ENCODE results near the gene GALK2.

Gene GALK2

DNA sequence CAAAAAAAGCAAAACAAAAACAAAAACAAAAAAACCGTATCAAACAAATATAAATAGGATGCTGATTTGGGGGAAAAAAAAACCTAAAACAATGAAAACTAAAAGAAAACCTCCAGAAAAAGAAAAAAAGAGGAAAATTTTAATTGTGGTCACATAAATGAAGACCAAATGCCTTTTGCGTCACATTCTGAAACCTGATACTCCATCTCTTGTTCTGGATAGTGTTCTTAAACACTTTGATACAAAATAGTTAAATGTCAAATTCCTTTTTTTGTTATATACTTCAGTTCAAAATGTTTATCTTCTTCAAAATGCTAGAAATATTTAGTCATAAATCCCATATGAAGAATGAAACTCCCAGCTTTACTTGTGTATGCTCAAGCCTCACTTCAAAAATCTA lies 45.7 kb upstream of the GALK2 start:
- H3K27me3 ChIP-seq (ENCODE audit: insufficient read depth, low read depth) = no peaks in the 10 kb centered on the region
- no peak overlapping the region for H3K4me3 ChIP-seq (IDR thresholded peaks at IDR 0.05; ENCODE audit: insufficient read depth, low read depth, low read length)
- H3K79me2 ChIP-seq (ENCODE audit: insufficient read depth, low read depth) = no peaks in the 10 kb centered on the region
- no peak overlapping the region for H3K4me2 ChIP-seq
- no peak for TF ChIP-seq CTCF (conservative IDR thresholded peaks at IDR 0.05; ENCODE audit: low read depth, low read length)
- H3K4me1 ChIP-seq (ENCODE audit: low read depth, poor library complexity, severe bottlenecking) = no peaks in the 10 kb centered on the region
- no peaks in the 10 kb centered on the region for H3K36me3 ChIP-seq (ENCODE audit: insufficient read depth)
- no peak overlapping the region for H2AFZ ChIP-seq (ENCODE audit: low read depth)
- no peaks in the 10 kb centered on the region for H4K20me1 ChIP-seq (ENCODE audit: insufficient read depth)
- no peak overlapping the region for H3K27ac ChIP-seq
- no peak overlapping the region for H3K9ac ChIP-seq

DNA sequence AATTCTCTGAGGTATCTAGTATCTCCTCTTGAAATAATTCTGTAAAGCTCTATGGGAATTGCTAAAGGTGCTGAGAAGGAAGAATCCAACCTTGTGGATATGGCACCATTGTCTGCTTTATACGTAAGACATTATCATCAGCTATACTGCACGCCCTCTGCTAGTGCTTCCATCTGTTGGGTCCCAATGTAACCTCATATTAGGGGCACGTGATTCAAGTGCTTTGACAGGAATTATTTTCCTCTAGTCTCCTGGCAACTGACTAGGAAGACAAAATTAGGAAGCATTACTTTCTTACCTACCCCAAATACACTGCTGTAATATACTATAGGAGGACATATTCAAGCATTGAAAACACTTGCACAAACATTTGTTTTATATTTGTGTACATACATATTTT lies 38.6 kb upstream of the GALK2 start:
- Histone ChIP-seq H3K36me3 (ENCODE audit: insufficient read depth) (no peaks in the 10 kb centered on the region; the same call in 1 of the 2 replicates), H3K9ac (no peak overlapping the region)

DNA sequence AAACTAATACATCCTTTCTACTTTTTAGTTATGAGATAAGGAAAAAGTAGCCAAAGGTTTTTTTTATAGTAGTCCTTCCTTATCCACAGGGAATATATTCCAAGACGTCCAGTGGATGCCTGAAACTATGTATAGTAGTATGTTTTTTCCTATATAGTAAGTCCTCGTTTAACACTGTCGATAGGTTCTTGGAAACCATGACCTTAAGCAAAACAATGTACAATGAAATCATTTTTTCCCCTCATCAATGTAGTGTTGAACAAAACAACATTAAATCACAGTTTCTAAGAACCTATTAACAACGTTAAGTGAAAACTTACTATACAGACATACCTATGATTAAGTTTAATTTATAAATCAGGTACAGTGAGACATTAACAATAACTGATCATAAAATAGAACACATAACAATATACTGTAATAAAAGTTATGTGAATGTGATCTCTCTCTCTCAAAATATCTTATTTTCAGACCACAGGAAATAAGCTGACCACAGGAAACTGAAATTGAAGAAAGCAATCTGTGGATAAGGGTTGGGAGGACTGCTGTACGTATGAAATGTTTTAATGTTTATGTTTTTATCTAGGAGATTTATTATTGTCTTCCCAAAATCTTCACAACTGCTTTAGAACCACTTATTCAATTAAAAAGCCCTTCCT lies 35.2 kb upstream of the GALK2 start:
- H3K36me3 ChIP-seq (ENCODE audit: insufficient read depth) = peaks cover 7% of the 10 kb centered on the region; the same call in 1 of the 2 replicates
- no peak overlapping the region for H3K27ac ChIP-seq
- TF ChIP-seq CTCF (conservative IDR thresholded peaks at IDR 0.05; ENCODE audit: low read depth, low read length) = no peak
- H2AFZ ChIP-seq (ENCODE audit: low read depth) = no peak overlapping the region
- H3K4me1 ChIP-seq (ENCODE audit: low read depth, poor library complexity, severe bottlenecking) = peaks cover 18% of the 10 kb centered on the region
- no peaks in the 10 kb centered on the region; the same call in 1 of the 2 replicates for H3K79me2 ChIP-seq (ENCODE audit: insufficient read depth, low read depth)
- H3K4me2 ChIP-seq = no peak overlapping the region
- no peak overlapping the region for H3K4me3 ChIP-seq (IDR thresholded peaks at IDR 0.05; ENCODE audit: insufficient read depth, low read depth, low read length)
- H4K20me1 ChIP-seq (ENCODE audit: insufficient read depth) = no peaks in the 10 kb centered on the region
- no peak overlapping the region for H3K9ac ChIP-seq
- H3K27me3 ChIP-seq (ENCODE audit: insufficient read depth, low read depth) = no peaks in the 10 kb centered on the region

More for the DNA sequence above, 38.6 kb upstream of the GALK2 start:
- H3K4me3 ChIP-seq (IDR thresholded peaks at IDR 0.05; ENCODE audit: insufficient read depth, low read depth, low read length) = no peak overlapping the region
- no peak overlapping the region for H3K4me2 ChIP-seq
- H3K79me2 ChIP-seq (ENCODE audit: insufficient read depth, low read depth) = no peaks in the 10 kb centered on the region; the same call in 1 of the 2 replicates
- no peak overlapping the region for H3K27ac ChIP-seq
- H2AFZ ChIP-seq (ENCODE audit: low read depth) = no peak overlapping the region
- TF ChIP-seq CTCF (conservative IDR thresholded peaks at IDR 0.05; ENCODE audit: low read depth, low read length) = no peak
- no peaks in the 10 kb centered on the region for H4K20me1 ChIP-seq (ENCODE audit: insufficient read depth)
- H3K27me3 ChIP-seq (ENCODE audit: insufficient read depth, low read depth) = no peaks in the 10 kb centered on the region
- H3K4me1 ChIP-seq (ENCODE audit: low read depth, poor library complexity, severe bottlenecking) = peaks cover 16% of the 10 kb centered on the region

DNA sequence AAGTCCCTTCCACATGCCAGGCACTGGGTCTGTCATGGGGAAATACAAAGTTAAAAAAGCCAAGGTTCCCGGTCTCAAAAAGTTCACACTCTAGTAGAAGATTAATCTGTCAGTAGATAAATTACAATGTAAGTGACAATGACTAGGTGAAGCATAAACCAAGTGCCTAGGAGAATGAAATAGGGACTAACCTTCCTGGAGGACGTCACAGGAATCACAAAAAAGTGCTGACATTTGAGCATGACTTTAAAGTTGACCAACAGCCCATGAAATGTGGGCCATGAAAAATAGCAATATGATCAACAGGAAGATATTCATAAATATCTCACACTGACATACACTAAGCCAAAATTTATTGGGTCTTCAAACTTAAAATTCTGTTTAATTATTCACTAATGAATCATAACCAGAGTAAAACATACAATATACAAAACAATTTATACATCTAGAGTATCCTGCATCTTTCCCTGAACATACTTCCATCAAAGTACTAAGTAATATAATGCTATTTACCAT lies 34.6 kb upstream of the GALK2 start:
- Histone ChIP-seq H3K9ac (no peak overlapping the region), H3K27ac (no peak overlapping the region), H3K4me2 (no peak overlapping the region), H3K36me3 (ENCODE audit: insufficient read depth) (peaks cover 7% of the 10 kb centered on the region; the same call in 1 of the 2 replicates), H4K20me1 (ENCODE audit: insufficient read depth) (no peaks in the 10 kb centered on the region), H3K27me3 (ENCODE audit: insufficient read depth, low read depth) (no peaks in the 10 kb centered on the region), H3K79me2 (ENCODE audit: insufficient read depth, low read depth) (no peaks in the 10 kb centered on the region; the same call in 1 of the 2 replicates), H3K4me1 (ENCODE audit: low read depth, poor library complexity, severe bottlenecking) (peaks cover 18% of the 10 kb centered on the region), H2AFZ (ENCODE audit: low read depth) (no peak overlapping the region), H3K4me3 (IDR thresholded peaks at IDR 0.05; ENCODE audit: insufficient read depth, low read depth, low read length) (no peak overlapping the region)
- TF ChIP-seq CTCF (conservative IDR thresholded peaks at IDR 0.05; ENCODE audit: low read depth, low read length) = no peak

Data from KMS-11 (cell line).